Neural progenitor cell (in vitro differentiated cells): Measurements from ENCODE around the gene BTBD3. TPM values are rescaled to one million over a fixed set of nuclear protein-coding genes. Genes with fewer than 3 reads are reported as not detected.

Source experiments
- DNase-seq: peaks from one replicate; pipeline ENCODE4 v3.0.0-alpha.2; 2016; ENCODE audit warnings: low spot score
- H2AFZ ChIP-seq: fragments of 200-600 bp; sonication (generic); replicated peaks from 2 replicates; pipeline ENCODE4 v1.6.1; 2016; ENCODE audit warnings: antibody characterized with exemption
- H3F3A ChIP-seq: fragments of 200-600 bp; sonication (generic); 2 replicates; pipeline ENCODE4 v1.6.1; 2016; ENCODE audit warnings: antibody characterized with exemption, low read depth
- H3K27ac ChIP-seq: fragments of 200-600 bp; sonication (generic); 2 replicates; pipeline ENCODE4 v1.5.1; 2016; ENCODE audit warnings: mild to moderate bottlenecking
- H3K27me3 ChIP-seq: fragments of 200-600 bp; sonication (generic); 2 replicates; pipeline ENCODE4 v1.6.1; 2016; ENCODE audit warnings: mild to moderate bottlenecking, moderate library complexity
- H3K36me3 ChIP-seq: fragments of 200-600 bp; sonication (generic); 2 replicates; pipeline ENCODE4 v1.5.1; 2016
- H3K4me1 ChIP-seq: fragments of 200-600 bp; sonication (generic); 2 replicates; pipeline ENCODE4 v1.6.1; 2016; ENCODE audit warnings: mixed run types
- H3K4me2 ChIP-seq: fragments of 200-600 bp; sonication (generic); 2 replicates; pipeline ENCODE4 v1.6.1; 2016
- H3K4me3 ChIP-seq: fragments of 200-600 bp; sonication (generic); 2 replicates; pipeline ENCODE4 v1.5.1; 2016
- H3K79me2 ChIP-seq: fragments of 200-600 bp; sonication (generic); 2 replicates; pipeline ENCODE4 v1.6.1; 2016; ENCODE audit warnings: low read depth
- H3K9ac ChIP-seq: fragments of 200-600 bp; sonication (generic); 2 replicates; pipeline ENCODE4 v1.6.1; 2016
- H3K9me3 ChIP-seq: fragments of 200-600 bp; sonication (generic); 2 replicates; pipeline ENCODE4 v1.5.1; 2016; ENCODE audit warnings: low read depth
- H4K20me1 ChIP-seq: fragments of 200-600 bp; sonication (generic); 2 replicates; pipeline ENCODE4 v1.6.1; 2016; ENCODE audit warnings: low read depth
- H3K27ac Mint-ChIP-seq: 3 replicates; pipeline ENCODE4 v1.8.0; 2021; ENCODE audit warnings: mixed read lengths
- H3K27me3 Mint-ChIP-seq: 2 replicates; pipeline ENCODE4 v1.8.0; 2022; ENCODE audit warnings: low read depth, mild to moderate bottlenecking, inconsistent platforms, moderate library complexity, mixed read lengths; ENCODE audit not compliant: insufficient read depth
- H3K36me3 Mint-ChIP-seq: 3 replicates; pipeline ENCODE4 v1.8.0; 2021; ENCODE audit warnings: mixed read lengths
- H3K4me1 Mint-ChIP-seq: 3 replicates; pipeline ENCODE4 v1.8.0; 2021; ENCODE audit warnings: mixed read lengths
- H3K4me3 Mint-ChIP-seq: 3 replicates; pipeline ENCODE4 v1.8.0; 2021; ENCODE audit warnings: mild to moderate bottlenecking, moderate library complexity, mixed read lengths
- H3K9me3 Mint-ChIP-seq: 3 replicates; pipeline ENCODE4 v1.8.0; 2020; ENCODE audit warnings: mixed read lengths
- CTCF ChIP-seq: fragments of 200-600 bp; sonication (generic); IDR thresholded peaks from 2 replicates; pipeline ENCODE4 v1.5.1; 2017; ENCODE audit warnings: antibody characterized with exemption, mild to moderate bottlenecking
- EZH2 ChIP-seq: fragments of 200-600 bp; sonication (generic); IDR thresholded peaks from 2 replicates; pipeline ENCODE4 v1.6.1; 2017; ENCODE audit warnings: antibody characterized with exemption, mild to moderate bottlenecking, moderate library complexity
- EZH2phosphoT487 ChIP-seq: fragments of 200-600 bp; sonication (generic); IDR thresholded peaks from 2 replicates; pipeline ENCODE4 v1.6.1; 2017; ENCODE audit warnings: antibody characterized with exemption
- total RNA-seq: library from RNA; depleted of rRNA; stranded (reverse); fragments of >200 nt; gene quantifications from 2 replicates; pipeline ENCODE4 v1.2.3, GENCODE V29; 2015; ENCODE audit warnings: low replicate concordance

Gene BTBD3
- total RNA-seq, 1 donor from 2014 or later: 114 TPM

GRCh38 chr20:11926292-11926998 is 8.8 kb downstream of the BTBD3 start:
- H3K27me3 ChIP-seq: no peaks in the 10 kb centered on the region
- no peak for DNase-seq
- no peaks in the 10 kb centered on the region for H3K27me3 Mint-ChIP-seq
- TF ChIP-seq EZH2phosphoT487 (no peak), EZH2 (no peak), CTCF (no peak)
- no peak overlapping the region for H3K4me3 Mint-ChIP-seq
- no peak overlapping the region for H3K4me2 ChIP-seq
- H3K36me3 ChIP-seq: no peaks in the 10 kb centered on the region
- H4K20me1 ChIP-seq: peaks cover 19% of the 10 kb centered on the region
- no peak overlapping the region for H2AFZ ChIP-seq
- no peaks in the 10 kb centered on the region for H3F3A ChIP-seq
- peaks cover 5% of the 10 kb centered on the region for H3K79me2 ChIP-seq
- no peak overlapping the region for H3K4me3 ChIP-seq
- H3K4me1 Mint-ChIP-seq: no peaks in the 10 kb centered on the region
- H3K27ac Mint-ChIP-seq: no peak overlapping the region
- no peaks in the 10 kb centered on the region for H3K9me3 ChIP-seq
- H3K9me3 Mint-ChIP-seq: no peaks in the 10 kb centered on the region
- H3K27ac ChIP-seq: no peak overlapping the region
- H3K4me1 ChIP-seq: peaks cover 13% of the 10 kb centered on the region
- H3K36me3 Mint-ChIP-seq: peaks cover 51% of the 10 kb centered on the region
- H3K9ac ChIP-seq: no peak overlapping the region

GRCh38 chr20:11929947-11930346 is 12.3 kb downstream of the BTBD3 start:
- H3K36me3 Mint-ChIP-seq: peaks cover 38% of the 10 kb centered on the region
- Histone ChIP-seq H3K4me2 (no peak overlapping the region), H3K9me3 (no peaks in the 10 kb centered on the region), H3K79me2 (no peaks in the 10 kb centered on the region), H2AFZ (no peak overlapping the region), H3F3A (no peaks in the 10 kb centered on the region), H4K20me1 (peaks cover 16% of the 10 kb centered on the region), H3K27me3 (no peaks in the 10 kb centered on the region), H3K27ac (no peak overlapping the region), H3K9ac (no peak overlapping the region), H3K36me3 (no peaks in the 10 kb centered on the region), H3K4me3 (no peak overlapping the region), H3K4me1 (peaks cover 13% of the 10 kb centered on the region)
- TF ChIP-seq CTCF (no peak), EZH2 (no peak), EZH2phosphoT487 (no peak)
- no peaks in the 10 kb centered on the region for H3K9me3 Mint-ChIP-seq
- H3K4me1 Mint-ChIP-seq: no peaks in the 10 kb centered on the region
- H3K4me3 Mint-ChIP-seq: no peak overlapping the region
- H3K27ac Mint-ChIP-seq: no peak overlapping the region
- no peak for DNase-seq
- H3K27me3 Mint-ChIP-seq: no peaks in the 10 kb centered on the region

- H3K4me3 ChIP-seq: no peak overlapping the region
- H3K4me3 Mint-ChIP-seq: no peak overlapping the region
- no peak overlapping the region for H3K27ac ChIP-seq
Observed at GRCh38 chr20:11935212-11936154, 17.8 kb downstream of the BTBD3 start.

More at GRCh38 chr20:11935212-11936154, 17.8 kb downstream of the BTBD3 start:
- H3K4me2 ChIP-seq: no peak overlapping the region
- no peaks in the 10 kb centered on the region for H3K9me3 ChIP-seq
- no peak overlapping the region for H3K27ac Mint-ChIP-seq
- no peaks in the 10 kb centered on the region for H3K9me3 Mint-ChIP-seq
- no peaks in the 10 kb centered on the region for H4K20me1 ChIP-seq
- H2AFZ ChIP-seq: no peak overlapping the region
- H3K36me3 ChIP-seq: no peaks in the 10 kb centered on the region
- H3K4me1 ChIP-seq: no peaks in the 10 kb centered on the region
- H3K27me3 Mint-ChIP-seq: no peaks in the 10 kb centered on the region
- H3K79me2 ChIP-seq: no peaks in the 10 kb centered on the region
- no peaks in the 10 kb centered on the region for H3K27me3 ChIP-seq
- no peak for DNase-seq
- peaks cover 8% of the 10 kb centered on the region for H3K36me3 Mint-ChIP-seq
- H3F3A ChIP-seq: no peaks in the 10 kb centered on the region
- H3K4me1 Mint-ChIP-seq: peaks cover 5% of the 10 kb centered on the region
- H3K9ac ChIP-seq: no peak overlapping the region
- TF ChIP-seq CTCF (no peak), EZH2phosphoT487 (no peak), EZH2 (no peak)
